Measurements from ENCODE around the gene EFCAB11. TPM values are rescaled to one million over a fixed set of nuclear protein-coding genes. Genes with fewer than 3 reads are reported as not detected.
A peak's percentile ranks its signal among the peaks of the same experiment; 100 is the strongest.

EFCAB11 gene
- total and polyA plus RNA-seq, 9 of the 15 experiments (the other 6 are each of a cell fraction or from before 2014, with no cell fraction given), result 13.4 to 37.9 (median 17.4) TPM

DNA sequence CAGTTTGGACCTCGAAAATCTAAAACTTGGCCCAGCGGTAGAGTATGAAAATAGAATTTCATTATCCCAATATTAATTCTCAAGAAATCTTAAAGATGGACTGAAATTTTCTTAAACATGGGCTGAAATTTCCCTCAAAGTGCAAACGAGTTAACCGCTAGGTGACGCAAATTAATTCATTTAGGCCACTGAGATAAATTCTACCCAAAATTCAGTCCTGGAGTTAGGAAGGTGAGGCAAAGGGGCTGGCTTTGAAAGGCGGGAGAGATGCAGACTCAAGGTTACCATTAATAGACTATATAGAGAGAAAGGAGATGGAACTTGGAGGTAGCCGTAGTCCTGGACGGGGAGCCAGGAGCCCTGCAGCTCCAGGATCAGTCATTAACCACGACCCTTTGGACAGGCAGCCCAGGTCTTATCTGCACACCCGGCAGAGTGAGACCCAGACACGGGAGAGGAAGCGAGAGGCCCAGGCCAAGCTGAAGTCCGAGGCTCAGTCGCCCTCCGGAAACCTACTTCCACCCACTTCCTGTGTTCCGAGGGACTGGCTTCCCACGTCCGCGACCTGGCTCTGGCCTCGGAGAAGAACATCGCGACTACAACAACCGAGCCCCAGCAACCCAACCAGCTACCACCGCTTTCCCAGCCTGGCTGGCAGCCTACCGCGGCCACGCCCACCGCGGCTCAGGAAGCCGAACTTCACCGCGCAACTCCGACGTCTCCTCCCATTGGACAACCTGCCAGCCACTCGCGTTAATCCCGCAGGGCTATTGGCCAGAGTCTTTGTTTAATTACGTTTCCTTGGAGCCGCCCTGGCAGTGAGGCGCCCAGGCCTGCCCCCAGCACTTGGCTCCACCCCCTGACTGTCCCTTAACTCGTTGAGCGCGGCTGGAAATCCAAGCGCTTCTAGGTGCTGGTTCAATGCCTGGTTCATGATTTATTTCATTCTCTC, at the start of gene EFCAB11 (continued):
- TF ChIP-seq, protein P1, sequence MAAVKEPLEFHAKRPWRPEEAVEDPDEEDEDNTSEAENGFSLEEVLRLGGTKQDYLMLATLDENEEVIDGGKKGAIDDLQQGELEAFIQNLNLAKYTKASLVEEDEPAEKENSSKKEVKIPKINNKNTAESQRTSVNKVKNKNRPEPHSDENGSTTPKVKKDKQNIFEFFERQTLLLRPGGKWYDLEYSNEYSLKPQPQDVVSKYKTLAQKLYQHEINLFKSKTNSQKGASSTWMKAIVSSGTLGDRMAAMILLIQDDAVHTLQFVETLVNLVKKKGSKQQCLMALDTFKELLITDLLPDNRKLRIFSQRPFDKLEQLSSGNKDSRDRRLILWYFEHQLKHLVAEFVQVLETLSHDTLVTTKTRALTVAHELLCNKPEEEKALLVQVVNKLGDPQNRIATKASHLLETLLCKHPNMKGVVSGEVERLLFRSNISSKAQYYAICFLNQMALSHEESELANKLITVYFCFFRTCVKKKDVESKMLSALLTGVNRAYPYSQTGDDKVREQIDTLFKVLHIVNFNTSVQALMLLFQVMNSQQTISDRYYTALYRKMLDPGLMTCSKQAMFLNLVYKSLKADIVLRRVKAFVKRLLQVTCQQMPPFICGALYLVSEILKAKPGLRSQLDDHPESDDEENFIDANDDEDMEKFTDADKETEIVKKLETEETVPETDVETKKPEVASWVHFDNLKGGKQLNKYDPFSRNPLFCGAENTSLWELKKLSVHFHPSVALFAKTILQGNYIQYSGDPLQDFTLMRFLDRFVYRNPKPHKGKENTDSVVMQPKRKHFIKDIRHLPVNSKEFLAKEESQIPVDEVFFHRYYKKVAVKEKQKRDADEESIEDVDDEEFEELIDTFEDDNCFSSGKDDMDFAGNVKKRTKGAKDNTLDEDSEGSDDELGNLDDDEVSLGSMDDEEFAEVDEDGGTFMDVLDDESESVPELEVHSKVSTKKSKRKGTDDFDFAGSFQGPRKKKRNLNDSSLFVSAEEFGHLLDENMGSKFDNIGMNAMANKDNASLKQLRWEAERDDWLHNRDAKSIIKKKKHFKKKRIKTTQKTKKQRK (IDR thresholded peaks at IDR 0.05; ENCODE audit: borderline replicate concordance, low read depth, low read length), result no peak
- TF ChIP-seq CREM (IDR thresholded peaks at IDR 0.05; ENCODE audit: low read depth), result peak; percentile 50; the same call in 1 of the 2 replicates
- TF ChIP-seq, protein P2, sequence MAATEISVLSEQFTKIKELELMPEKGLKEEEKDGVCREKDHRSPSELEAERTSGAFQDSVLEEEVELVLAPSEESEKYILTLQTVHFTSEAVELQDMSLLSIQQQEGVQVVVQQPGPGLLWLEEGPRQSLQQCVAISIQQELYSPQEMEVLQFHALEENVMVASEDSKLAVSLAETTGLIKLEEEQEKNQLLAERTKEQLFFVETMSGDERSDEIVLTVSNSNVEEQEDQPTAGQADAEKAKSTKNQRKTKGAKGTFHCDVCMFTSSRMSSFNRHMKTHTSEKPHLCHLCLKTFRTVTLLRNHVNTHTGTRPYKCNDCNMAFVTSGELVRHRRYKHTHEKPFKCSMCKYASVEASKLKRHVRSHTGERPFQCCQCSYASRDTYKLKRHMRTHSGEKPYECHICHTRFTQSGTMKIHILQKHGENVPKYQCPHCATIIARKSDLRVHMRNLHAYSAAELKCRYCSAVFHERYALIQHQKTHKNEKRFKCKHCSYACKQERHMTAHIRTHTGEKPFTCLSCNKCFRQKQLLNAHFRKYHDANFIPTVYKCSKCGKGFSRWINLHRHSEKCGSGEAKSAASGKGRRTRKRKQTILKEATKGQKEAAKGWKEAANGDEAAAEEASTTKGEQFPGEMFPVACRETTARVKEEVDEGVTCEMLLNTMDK (IDR thresholded peaks at IDR 0.05; ENCODE audit: borderline replicate concordance, insufficient read depth, low read depth, low read length, poor library complexity, severe bottlenecking), result no peak
- TF ChIP-seq, protein P3, sequence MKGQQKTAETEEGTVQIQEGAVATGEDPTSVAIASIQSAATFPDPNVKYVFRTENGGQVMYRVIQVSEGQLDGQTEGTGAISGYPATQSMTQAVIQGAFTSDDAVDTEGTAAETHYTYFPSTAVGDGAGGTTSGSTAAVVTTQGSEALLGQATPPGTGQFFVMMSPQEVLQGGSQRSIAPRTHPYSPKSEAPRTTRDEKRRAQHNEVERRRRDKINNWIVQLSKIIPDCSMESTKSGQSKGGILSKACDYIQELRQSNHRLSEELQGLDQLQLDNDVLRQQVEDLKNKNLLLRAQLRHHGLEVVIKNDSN (CRISPR knock-in tag; IDR thresholded peaks at IDR 0.05), result no peak
- TF ChIP-seq, protein P4, sequence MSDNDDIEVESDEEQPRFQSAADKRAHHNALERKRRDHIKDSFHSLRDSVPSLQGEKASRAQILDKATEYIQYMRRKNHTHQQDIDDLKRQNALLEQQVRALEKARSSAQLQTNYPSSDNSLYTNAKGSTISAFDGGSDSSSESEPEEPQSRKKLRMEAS (CRISPR knock-in tag; IDR thresholded peaks at IDR 0.05), result no peak
- peak; percentile 73; the same call in 1 of the 2 replicates for TF ChIP-seq FOXM1 (IDR thresholded peaks at IDR 0.05; ENCODE audit: low read depth)
- no peak for TF ChIP-seq FOXM1 (CRISPR knock-in tag; IDR thresholded peaks at IDR 0.05; ENCODE audit: low read depth)
- TF ChIP-seq, protein P5, sequence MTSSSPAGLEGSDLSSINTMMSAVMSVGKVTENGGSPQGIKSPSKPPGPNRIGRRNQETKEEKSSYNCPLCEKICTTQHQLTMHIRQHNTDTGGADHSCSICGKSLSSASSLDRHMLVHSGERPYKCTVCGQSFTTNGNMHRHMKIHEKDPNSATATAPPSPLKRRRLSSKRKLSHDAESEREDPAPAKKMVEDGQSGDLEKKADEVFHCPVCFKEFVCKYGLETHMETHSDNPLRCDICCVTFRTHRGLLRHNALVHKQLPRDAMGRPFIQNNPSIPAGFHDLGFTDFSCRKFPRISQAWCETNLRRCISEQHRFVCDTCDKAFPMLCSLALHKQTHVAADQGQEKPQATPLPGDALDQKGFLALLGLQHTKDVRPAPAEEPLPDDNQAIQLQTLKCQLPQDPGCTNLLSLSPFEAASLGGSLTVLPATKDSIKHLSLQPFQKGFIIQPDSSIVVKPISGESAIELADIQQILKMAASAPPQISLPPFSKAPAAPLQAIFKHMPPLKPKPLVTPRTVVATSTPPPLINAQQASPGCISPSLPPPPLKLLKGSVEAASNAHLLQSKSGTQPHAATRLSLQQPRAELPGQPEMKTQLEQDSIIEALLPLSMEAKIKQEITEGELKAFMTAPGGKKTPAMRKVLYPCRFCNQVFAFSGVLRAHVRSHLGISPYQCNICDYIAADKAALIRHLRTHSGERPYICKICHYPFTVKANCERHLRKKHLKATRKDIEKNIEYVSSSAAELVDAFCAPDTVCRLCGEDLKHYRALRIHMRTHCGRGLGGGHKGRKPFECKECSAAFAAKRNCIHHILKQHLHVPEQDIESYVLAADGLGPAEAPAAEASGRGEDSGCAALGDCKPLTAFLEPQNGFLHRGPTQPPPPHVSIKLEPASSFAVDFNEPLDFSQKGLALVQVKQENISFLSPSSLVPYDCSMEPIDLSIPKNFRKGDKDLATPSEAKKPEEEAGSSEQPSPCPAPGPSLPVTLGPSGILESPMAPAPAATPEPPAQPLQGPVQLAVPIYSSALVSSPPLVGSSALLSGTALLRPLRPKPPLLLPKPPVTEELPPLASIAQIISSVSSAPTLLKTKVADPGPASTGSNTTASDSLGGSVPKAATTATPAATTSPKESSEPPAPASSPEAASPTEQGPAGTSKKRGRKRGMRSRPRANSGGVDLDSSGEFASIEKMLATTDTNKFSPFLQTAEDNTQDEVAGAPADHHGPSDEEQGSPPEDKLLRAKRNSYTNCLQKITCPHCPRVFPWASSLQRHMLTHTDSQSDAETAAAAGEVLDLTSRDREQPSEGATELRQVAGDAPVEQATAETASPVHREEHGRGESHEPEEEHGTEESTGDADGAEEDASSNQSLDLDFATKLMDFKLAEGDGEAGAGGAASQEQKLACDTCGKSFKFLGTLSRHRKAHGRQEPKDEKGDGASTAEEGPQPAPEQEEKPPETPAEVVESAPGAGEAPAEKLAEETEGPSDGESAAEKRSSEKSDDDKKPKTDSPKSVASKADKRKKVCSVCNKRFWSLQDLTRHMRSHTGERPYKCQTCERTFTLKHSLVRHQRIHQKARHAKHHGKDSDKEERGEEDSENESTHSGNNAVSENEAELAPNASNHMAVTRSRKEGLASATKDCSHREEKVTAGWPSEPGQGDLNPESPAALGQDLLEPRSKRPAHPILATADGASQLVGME (CRISPR knock-in tag; IDR thresholded peaks at IDR 0.05), result no peak
- TF ChIP-seq RFX1 (IDR thresholded peaks at IDR 0.05), result peak; percentile 90
- TF ChIP-seq, protein P6, sequence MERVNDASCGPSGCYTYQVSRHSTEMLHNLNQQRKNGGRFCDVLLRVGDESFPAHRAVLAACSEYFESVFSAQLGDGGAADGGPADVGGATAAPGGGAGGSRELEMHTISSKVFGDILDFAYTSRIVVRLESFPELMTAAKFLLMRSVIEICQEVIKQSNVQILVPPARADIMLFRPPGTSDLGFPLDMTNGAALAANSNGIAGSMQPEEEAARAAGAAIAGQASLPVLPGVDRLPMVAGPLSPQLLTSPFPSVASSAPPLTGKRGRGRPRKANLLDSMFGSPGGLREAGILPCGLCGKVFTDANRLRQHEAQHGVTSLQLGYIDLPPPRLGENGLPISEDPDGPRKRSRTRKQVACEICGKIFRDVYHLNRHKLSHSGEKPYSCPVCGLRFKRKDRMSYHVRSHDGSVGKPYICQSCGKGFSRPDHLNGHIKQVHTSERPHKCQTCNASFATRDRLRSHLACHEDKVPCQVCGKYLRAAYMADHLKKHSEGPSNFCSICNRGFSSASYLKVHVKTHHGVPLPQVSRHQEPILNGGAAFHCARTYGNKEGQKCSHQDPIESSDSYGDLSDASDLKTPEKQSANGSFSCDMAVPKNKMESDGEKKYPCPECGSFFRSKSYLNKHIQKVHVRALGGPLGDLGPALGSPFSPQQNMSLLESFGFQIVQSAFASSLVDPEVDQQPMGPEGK (CRISPR knock-in tag; IDR thresholded peaks at IDR 0.05; ENCODE audit: borderline replicate concordance), result no peak
